Cardiac septum (tissue), 1 donor: ENCODE results near the gene UCP3. TPM values are rescaled to one million over a fixed set of nuclear protein-coding genes. Genes with fewer than 3 reads are reported as not detected.
A peak's percentile ranks its signal among the peaks of the same experiment; 100 is the strongest.

Experiments
- DNase-seq: peaks from one replicate; pipeline ENCODE4 v3.0.0-alpha.2; 2020; ENCODE audit warnings: low spot score
- intact Hi-C: fragments of 100-400 bp; cut with DNase I; formaldehyde crosslinking; loops from one replicate; pipeline ENCODE4 v1.14.0; 2022
- long read RNA-seq: library from polyadenylated mRNA; unstranded; transcript quantifications from one replicate; pipeline ENCODE4 v2.0.0, GENCODE V29; 2021
- total RNA-seq: library from RNA; stranded (reverse); fragmentation: NEBNext Ultra II Directional; extraction: Animal tissue kit (Norgen Biotek cat#: 25700); gene quantifications from one replicate; pipeline ENCODE4 v1.2.1, GENCODE V29; 2021
- donor health status: DM: no; HTN: no; CAD: no.

Gene UCP3, protein sequence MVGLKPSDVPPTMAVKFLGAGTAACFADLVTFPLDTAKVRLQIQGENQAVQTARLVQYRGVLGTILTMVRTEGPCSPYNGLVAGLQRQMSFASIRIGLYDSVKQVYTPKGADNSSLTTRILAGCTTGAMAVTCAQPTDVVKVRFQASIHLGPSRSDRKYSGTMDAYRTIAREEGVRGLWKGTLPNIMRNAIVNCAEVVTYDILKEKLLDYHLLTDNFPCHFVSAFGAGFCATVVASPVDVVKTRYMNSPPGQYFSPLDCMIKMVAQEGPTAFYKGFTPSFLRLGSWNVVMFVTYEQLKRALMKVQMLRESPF
- total RNA-seq: 0.54 TPM
- long read RNA-seq: 0 reads

DNA sequence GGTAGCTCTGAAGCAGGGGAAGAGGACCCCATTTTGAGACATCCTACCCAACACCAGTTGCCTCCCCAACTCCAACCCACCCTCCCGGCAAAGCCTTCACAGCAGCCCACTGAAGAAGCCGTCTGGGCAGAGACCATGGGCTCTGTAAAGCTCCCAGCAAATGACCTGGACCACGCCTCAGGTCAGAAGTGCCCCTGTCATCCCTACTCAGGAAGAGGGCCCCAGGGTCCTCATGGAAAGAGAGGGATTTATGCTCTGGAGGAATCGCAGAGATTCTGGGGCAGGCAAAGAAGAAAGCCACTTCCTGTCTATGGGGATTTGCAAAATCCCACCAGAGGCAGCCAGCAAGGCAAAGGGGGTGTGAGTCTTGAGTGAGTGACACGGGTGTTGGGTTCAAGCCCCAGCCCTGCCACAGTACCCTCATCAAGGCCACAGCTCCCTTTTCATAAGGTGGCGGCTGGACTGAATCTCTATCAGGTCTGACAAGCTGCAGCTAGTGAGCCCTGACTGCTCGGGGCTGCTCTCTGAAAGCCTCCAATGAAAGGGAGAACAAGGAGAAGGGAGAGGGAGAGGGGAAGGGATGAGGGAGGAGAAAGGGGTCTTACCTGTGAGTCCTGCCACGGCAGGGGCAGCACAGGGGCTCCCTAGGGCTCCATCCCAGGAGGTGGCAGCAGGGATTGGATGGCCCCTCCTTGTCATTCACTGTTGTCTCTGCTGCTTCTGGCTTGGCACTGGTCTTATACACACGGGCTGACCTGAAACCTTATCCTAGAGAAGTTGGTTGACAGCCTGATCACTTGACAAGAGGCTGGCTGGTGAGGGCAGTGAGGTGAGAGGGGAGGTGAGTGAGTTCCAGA, at the start of gene UCP3:
TSS of gene UCP3 (minus strand) at position 713 of the 857 bp plus-strand sequence. CDS start 2,043 bp downstream, outside the sequence.
- no peak for DNase-seq
- intact Hi-C loops: no loop called here

DNA sequence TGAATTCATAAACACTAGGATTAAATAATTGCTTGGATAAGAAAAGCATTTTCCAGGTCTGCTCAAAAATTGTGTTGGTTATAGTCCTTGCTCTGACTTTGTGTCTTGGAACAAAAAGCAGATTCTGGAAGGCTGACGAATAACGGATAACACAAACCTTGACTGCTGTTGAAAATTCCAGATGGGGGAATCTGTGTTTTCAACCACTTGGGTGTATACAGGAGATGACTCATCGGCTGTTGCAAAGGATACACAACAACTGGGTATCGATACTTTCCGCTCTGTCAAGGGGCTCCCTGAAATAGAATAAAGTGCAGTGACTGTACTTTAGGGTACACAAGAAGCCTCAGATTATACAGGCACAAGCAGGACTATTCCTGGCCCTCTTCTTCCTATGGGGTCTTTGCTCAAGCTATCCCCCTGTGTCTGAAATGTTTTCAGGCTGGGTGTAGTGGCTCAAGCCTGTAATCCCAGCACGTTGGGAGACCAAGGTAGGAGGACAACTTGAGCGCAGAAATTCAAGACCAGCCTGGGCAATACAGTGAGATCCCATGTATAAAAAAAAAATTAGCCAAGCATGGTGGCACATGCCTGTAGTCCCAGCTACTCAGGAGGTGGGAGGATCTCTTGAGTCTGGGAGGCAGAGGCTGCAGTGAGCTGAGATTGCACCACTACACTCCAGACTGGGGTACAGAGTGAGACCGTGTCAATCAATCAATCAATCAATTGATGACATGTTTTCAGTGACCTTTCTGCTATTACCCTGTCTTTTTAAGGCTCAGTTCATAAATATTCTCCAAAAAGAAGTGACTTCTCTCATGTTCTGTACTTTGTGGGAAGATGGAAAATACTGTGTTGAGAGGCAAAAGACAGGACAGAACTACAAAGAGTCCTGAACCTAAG, 48.6 kb upstream of the UCP3 start:
- intact Hi-C loops: no loop called here

DNA sequence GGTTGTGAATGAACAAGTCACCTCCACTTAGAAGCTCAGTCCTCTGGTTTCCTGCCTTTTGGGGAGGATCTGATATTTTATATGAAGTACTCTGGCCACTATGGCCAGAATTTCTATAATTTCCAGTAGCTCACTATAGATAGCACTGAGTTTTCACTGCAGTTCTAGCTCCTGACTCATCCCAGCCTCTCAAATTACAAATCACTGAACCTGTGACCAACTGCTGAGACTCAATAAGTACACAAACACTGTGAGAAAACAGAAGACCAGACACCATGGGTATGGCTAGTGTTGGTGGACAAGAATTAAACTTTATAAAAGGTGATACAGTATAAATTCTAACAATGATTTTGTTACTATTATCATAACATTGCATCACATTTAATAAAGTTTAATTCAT, 47.1 kb upstream of the UCP3 start:
- no peak for DNase-seq
- intact Hi-C loops: no loop called here

More for the DNA sequence above, 48.6 kb upstream of the UCP3 start:
- DNase-seq: no peak

DNA sequence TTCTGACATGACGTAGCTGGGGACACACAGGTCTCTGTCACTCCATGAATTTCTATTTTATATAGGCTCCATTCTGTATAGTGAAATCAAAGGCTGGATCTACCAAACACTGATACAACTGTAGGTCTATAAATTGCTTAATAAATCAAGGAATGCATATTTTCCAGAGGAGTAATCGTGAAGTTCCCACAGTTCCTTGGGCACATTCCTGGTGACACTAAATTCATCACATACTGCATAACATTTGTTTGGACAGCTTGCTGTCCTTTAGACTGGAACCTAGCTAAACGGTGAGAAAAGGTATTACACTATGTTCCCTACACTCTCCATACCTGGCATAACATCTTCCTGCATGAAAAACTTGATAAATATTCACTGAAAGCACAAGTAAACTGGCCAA, 41.6 kb upstream of the UCP3 start:
- no peak for DNase-seq
- intact Hi-C loops: no loop called here

DNA sequence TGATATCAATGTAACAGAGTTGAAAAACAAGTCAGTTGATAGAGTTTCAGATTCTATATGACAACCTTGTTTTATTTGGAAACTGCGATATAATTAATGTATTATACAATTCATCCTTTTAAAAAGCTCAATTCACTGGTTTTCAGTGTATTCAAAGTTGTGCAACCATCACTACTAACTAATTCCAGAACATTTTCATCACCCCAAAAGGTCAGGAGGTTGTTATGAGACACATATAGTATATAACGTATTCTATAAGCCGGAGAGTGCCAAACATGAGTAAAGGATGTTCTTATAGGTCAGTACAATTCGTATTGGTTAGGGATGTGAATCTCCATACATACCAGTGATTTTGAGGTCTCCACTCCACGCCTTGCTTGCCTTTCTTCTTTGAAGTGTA, 40.1 kb upstream of the UCP3 start:
- no peak for DNase-seq
- intact Hi-C loops: no loop called here

DNA sequence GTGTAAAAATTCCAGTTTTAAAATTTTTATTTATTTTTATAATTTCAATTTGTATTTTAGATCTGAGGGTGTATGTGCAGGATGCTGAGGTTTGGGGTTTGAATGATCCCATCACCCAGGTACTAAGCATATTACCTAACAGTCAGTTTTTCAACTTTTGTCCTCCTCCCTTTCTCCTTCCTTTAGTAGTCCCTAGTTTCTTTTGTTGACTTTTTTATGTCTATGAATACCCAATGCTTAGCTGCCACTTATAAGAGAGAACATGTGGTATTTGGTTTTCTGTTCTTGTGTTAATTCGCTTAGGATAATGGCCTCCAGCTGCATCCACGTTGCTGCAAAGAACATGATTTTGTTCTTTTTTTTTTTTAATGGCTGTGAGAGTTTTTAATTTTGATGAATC, 35.7 kb upstream of the UCP3 start:
- DNase-seq: no peak
- intact Hi-C loops: no loop called here

DNA sequence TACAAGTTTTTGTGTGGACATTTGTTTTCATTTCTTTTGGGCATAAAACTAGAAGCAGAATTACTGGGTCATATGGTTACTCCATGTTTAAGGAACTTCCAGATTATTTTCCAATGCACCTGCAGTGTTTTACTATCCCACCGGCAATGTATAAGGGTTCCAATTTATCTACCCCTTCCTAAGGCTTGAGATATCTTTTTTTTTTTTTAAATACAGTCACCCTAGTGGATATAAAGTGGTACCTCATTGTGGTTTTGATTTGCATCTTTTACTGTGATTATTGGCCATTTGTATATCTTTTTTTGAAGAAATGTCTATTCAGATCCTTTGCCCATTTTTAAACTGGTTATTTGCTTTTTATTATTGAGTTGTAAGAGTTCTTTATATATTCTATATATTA, 34.6 kb upstream of the UCP3 start:
- intact Hi-C loops: no loop called here
- no peak for DNase-seq

DNA sequence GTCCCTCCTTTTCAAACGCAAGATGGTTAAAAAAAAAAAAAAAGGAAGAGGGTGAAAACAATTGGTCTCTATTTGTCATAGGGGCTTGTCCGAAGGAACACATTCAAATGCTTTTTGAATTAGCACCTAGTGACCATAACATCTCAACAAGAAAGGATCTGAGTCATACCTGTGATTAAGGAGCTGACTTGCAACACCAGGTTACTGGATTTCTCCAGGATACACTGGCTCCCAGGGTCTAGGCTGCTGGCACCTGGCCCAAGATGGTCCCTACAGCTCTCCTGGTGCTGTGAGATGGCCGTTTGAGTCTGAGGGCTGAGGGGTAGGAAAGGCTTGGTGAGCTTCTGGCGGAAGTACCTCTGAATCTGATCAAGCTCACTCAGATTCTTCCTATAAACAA, 28.4 kb upstream of the UCP3 start:
- intact Hi-C loops: no loop called here
- no peak for DNase-seq

DNA sequence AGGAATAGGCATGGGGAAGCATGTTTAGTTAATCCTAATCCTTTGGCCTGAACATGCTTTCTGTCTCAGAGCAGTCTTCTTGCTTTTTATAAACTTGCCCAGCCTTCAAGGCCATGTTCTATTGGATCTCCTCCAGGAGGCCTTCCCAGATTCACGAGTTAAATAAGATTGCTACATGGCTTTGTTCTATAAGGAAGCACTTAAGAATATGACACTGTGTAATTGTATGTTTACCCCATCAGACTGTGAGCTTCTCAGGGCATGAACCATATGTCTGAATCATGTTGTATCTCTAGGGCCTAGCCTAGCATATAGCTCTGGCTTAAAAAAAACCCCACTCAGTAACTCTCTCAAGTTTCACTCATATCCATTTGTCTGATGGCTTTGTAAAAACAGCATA, 26.4 kb upstream of the UCP3 start:
- intact Hi-C loops: no loop called here

DNA sequence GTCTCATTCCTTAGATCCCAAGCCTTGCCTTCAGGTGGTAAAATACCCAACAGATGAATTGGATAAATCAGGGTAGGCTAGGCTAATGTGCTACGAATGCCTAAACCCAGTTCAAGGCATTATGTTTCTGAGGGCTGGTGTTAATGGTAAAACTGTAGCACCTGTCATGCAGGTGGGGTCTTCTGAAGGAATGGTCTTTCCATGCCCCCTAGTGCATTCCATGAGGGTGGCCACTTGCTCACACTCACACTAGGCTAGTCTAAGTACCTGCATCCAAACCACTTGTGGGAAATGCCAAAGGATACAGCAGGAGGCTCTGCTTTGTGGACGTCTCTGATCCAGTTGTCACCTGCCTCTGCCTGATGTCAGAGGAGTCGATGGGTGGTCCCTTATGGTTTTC, 24.2 kb upstream of the UCP3 start:
- intact Hi-C loops: no loop called here
- no peak for DNase-seq

More for the DNA sequence above, 26.4 kb upstream of the UCP3 start:
- DNase-seq: no peak

DNA sequence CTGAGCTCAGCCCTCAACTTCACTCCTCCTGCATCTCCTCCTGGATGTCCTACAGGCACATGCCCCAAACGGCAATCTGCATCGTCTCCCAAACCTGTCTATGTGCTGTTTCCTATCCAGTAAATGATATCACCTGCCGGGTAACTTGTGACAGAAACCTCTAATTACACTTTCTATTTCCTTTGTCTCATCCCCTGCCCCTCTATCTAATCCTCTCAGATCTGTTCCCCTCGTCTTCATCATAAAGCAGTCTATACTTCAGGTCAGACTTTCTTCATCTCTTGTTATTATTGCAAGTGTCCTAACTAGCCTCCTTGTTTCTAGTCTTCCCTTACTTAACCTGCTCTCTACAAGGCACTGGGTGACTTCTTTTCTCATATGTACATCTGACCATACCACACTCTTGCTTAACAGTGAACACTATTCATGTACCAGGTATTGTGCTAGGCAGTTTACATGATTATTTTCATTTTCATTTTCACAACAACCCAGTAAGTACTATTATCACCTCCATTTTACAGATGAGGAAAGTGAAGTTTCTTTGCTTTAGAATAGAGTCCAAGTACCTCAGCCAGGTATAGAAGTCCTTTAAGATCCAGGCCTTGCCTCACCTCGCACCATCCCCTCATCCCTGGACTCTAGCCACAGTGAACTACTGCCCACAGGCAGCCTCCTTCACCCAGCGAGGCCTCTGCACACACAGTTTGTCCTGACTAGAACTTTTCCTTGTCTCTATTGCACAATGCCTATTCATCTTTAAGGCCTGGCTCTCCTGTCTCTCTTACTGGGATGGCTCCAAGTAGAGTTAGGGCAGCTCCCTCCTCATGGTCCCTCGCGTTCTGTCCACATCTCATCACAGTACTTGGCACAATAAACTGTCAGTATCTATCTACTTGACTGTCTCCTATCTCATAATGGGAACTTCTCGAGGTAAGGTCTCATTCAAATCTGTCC, 22.1 kb upstream of the UCP3 start:
- intact Hi-C loops: no loop called here

DNA sequence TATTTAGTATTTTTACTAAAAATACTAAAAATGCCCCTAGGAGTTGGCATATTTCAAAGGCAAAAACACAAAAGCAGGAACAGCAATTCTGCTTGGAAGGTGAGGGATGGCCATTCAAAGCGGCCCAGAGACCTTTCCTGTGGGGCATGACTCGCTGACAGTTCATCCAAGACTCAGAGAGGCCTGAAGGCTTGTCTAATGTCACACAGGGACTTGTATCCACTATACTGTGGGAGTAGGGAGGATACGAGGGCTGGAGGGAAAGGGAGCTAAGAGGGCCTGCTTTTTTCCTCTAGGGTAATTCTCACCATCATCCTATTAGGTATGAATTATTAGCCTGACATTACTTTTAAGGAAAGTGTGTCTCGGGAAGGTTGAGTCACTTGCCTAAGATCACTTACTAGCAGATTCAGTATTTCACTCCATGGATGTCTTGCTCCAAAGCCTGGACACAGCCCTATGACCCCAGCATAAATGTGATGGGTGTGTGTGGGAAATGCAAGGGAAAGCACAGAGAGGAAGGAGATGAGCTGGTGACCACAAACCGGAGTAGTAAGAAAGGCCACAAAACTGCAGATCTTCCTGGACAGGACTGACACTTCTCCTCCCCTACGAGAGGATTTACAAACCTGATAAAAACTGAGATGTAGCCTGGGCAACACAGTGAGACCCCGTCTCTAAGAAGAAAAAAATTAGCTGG, 16.7 kb upstream of the UCP3 start:
- intact Hi-C loops: no loop called here
- no peak for DNase-seq

More for the DNA sequence above, 22.1 kb upstream of the UCP3 start:
- DNase-seq: no peak

DNA sequence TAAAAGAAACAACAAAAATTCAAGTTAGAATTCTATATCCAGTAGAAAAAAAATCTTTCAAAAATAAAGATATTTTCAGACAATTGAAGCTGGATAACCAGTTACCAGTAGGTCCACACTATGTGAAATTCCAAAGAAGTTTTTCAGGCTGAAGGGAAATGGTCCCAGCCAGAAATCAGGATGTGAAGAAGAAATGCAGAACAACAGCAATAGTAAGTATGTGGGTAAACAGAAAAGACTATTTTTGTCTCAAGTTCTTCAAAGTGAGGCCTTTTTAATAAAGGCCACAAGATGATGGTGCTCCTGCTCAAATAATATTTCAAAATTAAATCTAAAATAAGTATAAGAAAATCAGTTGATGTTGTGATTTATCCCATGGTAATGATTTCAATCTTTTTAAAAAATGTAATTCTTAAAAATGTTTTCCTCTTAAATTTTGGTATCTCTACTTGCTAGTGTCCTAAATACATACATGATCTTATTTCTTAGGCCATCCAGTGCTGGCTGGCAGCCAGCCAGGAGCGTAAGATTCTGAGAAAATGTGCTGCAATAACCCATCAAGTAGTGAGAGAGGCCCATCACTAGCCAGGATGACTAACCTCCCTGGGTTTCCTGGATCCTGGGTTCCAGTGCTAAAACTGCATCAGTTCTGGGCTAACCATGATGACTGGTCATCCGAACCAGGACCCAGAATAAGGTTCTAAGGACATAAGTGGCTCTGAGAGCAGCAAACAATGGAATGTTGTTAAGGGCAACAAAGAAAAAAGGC, 15.6 kb upstream of the UCP3 start:
- DNase-seq: no peak
- intact Hi-C loops: no loop called here

DNA sequence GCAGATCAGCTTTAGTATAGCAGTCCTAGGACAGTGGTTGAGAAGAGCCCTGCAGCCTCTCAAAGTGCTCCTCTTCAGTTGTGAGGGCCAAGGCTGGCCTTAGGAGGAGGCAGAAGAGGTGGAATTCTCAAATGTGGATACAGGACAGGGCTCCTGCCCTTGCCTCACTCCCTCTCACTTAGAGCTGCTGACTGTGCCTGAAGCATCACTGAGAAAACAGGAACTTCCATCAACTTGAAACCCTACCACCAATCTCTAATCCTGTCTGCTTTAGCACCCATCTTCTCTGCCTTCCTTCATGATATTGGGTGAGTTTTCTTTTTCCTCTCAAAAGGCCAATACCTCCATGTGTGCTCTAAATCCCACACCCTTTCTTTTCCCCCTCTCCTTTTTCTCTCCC, 14.4 kb upstream of the UCP3 start:
- intact Hi-C loops: no loop called here
- DNase-seq: no peak

DNA sequence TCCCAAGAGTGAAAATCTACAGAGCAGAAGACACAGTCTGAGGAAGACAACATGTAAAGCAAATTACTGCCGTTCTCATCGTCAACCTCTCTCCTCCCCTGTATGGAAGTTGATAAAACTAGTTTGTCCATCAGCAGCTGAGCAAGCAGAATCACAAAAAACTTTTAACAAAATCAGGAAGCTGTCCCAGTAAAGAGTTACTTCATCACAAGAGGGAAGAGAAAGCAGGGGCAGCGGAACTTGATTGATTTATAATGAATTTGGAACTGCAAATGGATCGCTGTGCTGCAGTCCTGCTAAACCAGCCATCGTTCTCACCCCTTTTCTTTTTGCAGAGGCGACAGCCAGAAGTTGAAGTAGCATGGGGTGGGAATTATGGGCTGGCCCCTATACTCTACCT, 13.7 kb upstream of the UCP3 start:
- DNase-seq: no peak
- intact Hi-C loops: no loop called here

DNA sequence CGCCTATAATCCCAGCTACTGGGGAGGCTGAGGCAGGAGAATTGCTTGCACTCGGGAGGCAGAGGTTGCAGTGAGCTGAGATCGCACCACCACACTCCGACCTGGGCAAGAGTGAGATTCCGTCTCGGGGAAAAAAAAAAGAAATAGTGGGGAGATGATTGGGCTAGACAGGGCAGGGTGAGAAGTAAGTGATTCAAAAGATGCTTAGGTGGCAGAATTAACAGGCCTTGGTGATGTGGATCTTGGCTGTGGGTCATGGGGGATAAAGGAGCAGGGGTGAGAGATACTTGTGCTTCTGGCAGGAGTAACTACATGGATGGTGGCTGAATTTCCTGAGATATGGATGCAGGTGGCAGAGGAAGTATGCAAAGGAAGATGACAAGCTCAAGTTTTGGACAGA, 13.1 kb upstream of the UCP3 start:
- intact Hi-C loops: no loop called here

DNA sequence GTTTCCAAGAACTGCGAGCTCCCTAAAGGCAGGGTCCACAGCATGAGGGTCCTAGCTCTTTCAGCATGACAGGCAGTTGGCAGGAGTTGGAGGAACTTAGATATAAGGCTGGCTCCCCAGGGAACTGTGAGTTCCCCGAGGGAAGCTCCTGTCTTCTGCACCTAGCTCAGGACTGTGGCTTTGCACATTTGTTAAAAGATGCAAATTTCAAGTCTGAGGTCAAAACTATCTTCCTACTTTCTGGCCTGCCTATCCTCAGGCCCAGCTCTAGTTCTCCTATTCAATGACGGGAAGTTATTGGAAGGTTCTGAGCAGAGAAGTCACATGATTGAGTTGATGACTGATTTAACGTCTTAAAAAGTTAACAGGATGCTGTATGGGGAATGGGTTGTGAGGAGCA, 11.7 kb upstream of the UCP3 start:
- intact Hi-C loops: no loop called here

More for the DNA sequence above, 13.1 kb upstream of the UCP3 start:
- no peak for DNase-seq

More for the DNA sequence above, 11.7 kb upstream of the UCP3 start:
- DNase-seq: peak; percentile 38
